Hypothalamus (tissue), 51 donors: Measurements from ENCODE around the gene IGF2BP1.
A peak's percentile ranks its signal among the peaks of the same experiment; 100 is the strongest.
"Not testable (repeated sequence)": the region's sequence is repeated elsewhere in the genome, so short reads cannot be mapped to it uniquely, and the experiment has no call there.

Experiments
- DNase-seq, 51 donors: peaks; one replicate each; lab custom pipeline; 2025; lab: John Stamatoyannopoulos, UW

IGF2BP1 gene

GRCh38 chr17:49049265-49049664, 52.1 kb downstream of the IGF2BP1 start:
- DNase-seq: no peak

GRCh38 chr17:49050611-49051010, 53.4 kb downstream of the IGF2BP1 start:
- DNase-seq: no peak

DNA sequence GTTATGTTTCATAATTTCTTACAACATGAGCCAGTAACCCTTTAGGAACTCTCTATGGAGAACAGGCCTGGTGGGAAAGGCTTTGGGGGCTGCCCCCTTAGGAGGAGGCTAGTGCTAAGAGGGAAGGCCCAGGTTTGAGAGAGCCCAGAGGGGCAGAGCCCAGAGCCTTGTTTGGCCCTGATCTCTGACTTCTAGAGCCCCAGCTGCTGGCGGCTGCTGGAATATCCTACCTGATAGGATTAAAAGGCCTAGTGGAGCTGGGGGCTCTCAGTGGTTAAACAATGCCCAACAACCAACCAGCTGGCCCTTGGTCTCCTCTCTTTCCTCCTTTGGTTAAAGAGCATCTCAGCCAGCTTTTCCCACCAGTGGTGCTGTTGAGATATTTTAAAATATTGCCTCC, 54.1 kb downstream of the IGF2BP1 start:
- no peak for DNase-seq

GRCh38 chr17:49053171-49053829, 56.1 kb downstream of the IGF2BP1 start:
- DNase-seq: no peak

DNA sequence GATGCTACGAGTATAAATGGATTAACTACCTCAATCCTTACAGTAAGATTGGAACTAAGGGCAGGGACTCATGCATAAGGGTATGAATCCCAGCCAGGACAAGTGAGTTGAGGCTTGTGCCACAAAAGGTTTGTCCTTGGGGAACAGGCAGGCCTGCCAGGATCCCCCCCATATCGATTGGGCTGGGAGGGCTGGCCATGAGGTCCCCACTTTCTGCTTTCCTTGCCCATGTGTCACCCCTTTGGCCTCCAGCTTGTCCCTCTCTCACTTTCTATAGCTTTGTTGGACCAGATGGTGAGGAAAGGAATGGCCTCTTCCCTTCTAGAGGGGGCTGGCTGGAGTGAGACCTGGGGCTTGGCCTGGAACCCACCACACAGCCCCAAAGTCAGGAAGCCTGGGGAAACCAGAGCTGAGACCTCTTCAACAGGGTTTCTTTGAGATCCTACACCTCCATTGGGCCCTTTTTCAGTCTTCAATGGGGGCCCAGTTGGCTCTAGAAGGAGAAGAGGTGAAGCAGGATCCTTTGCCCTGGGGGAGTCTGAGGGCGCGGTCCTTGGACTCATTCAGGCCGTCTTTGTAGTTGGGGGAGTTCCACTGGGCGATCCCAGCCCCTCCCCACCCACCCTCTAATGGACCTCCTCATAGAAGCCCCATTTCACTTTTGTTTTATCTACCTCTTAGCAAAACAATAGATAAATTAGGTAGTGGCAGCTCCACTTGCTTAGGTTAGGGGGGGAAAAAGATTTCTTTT, 57.3 kb downstream of the IGF2BP1 start:
- no peak for DNase-seq

GRCh38 chr17:49055181-49055927, 58.2 kb downstream of the IGF2BP1 start:
- DNase-seq: no peak

DNA sequence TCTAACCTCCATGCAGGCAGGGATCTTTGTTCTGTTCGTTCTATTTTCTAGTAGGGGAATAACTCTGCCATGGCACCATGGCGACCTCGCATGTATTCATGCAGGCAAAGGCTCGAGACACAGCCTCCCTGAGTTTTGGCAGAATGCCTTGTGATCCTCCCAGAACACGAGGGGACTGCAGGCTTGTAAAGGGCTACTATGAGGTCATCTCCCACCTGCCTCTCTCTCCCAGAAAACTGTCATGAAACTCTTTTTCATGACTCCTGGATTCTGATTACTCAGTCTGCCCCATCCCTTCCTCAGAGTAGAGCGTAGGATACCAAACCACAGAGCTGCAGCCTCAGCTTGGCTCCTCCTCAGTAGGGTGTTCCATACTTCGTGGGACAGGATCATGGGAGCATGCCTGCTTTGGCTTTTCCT, 64.3 kb downstream of the IGF2BP1 start:
- no peak for DNase-seq

DNA sequence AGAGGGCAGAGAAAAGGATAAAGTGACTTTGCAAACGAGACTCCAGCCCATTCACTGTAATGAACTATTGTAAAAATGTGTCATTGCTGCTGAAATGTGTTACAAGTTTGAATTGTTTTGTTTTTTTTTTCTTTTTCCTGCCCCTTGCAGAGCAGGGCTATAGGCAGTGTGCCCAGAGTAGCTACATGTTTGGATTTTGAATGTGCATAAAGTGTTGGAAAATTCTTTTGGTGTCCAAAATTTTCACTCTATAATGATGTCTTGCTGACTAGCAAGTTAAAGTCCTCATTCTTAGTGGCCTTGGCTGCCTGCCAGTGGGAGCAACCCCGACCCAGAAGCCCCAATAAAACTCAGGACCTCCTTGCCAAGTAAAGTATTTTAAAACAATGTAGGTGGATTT, 66.5 kb downstream of the IGF2BP1 start:
- DNase-seq: peak in 31 of 51 donors; percentile 1 to 68 (median 38)

DNA sequence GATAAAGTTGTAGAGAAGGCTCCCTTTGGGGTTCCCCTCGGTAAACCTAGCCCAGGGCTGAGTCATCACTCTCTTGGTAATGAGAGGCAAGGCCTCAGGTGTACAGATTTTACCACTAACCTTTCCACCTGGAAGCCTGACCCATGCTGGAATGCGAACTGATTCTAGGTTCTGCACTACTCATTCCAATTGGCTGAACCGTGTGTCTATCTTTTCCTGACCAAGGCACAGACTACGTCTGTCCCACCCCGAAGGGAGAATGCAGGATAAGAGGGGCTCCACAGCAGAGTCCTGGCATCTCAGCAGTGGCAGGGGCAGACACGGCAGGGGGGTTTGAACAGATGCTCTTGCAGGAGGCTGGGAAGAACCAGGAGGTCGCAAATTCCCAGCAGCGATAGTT, 70.0 kb downstream of the IGF2BP1 start:
- DNase-seq: no peak

DNA sequence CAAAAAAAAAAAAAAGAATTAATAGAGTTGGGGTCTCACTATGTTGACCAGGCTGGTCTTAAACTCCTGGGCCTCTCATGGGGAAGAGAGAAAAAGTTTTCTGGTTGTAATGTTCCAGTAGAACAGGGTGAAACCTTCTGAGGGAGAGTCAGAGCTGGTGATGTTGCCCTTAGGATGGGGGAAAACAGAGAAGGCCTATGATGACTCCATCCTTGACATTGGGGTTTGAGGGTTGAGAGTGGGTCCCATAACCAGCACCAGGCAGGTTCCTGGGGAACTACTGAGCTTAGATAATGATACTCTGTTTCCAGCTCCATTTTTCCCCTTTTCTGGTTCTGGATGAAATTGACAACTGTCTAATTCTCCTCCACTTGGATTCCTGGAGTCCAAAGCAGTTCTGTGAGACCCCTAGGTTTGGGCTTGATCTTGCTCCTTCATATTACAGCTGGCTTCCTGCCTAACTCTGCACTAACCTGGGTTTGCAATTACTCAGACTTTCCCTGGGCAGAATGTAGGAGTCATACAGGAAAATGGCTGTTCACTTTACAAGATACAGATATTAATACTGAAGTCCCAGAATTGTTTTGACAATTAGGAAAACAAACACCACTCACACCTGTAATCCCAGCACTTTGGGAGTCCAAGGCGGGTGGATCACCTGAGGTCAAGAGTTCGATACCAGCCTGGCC, 72.5 kb downstream of the IGF2BP1 start:
- DNase-seq: no peak

- no peak for DNase-seq
Measured at GRCh38 chr17:49071106-49071505, 73.9 kb downstream of the IGF2BP1 start.

- no peak for DNase-seq
Measured at GRCh38 chr17:49074851-49075540, 77.8 kb downstream of the IGF2BP1 start.

- DNase-seq: no peak
Measured at GRCh38 chr17:49076573-49077384, 79.6 kb downstream of the IGF2BP1 start.

DNA sequence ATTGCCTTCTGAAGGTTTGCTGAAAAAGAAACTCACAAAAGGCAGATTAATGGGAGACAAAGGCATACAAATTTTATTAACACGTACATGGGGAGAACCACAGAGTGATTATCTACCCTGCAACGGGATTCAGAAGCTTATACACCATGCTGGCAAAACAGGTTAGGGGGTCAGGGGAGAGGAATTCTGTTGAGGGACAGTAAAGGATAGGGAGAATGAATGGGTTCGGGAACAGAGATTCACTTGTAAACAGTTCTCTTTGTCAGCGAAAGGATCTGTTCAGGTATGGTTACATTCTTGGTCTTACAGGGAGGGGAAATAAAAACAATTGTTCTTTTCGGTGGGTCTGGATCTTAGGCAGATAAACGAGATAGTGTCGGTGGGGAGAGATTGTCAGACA, 81.1 kb downstream of the IGF2BP1 start:
- DNase-seq: no peak

DNA sequence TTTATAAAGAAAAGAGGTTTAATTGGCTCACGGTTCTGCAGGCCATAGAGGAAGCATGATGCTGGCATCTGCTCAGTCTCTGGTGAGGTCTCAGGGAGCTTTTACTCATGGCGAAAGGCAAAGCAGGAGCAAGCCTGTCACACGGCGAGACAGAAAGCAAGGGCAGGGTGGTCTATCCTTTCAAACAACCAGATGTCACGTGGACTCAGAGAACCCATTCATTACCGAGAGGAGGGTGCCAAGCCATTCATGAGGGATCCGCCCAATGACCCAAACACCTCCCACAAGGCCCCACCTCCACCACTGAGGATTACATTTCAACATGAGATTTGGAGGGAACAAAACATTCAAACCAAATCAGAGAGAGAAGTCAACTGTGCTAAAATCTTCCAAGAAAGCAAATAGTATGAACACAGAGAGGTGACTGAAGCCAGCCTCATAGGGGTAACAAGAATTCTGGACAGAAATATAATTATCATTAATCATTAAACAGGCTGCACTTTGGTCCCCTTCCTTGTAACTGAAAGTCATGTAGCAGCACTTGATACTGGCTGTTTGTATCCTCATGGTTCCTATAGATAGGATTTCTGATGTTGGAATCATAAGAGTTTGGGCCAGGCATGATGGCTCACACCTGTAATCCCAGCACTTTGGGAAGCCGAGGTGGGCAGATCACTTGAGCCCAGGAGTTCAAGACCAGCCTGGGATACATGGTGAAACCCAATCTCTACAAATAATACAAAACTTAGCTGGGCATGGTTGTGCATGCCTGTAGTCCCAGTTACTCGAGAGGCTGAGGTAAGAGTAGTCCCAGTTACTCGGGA, 82.9 kb downstream of the IGF2BP1 start:
- no peak for DNase-seq

DNA sequence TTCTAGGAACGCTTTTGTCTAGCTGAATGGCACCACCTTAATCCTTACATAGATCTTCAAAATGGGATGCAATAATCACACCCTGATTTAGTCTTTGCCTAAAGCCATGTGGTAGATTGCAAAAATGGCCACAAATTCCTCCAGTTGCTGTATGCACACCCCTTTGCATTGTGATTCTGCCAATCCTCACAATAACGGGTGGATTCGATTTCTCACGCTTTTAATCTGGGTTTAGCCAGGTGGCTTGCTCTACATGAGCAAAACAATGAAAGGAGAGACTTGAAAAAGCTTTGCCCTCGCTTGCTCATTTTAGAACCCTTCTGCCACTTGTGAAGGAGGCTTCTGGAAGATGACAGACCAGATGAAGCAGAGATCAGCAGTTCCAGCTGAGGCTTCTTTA, 85.0 kb downstream of the IGF2BP1 start:
- no peak for DNase-seq

GRCh38 chr17:49085046-49085445, 87.9 kb downstream of the IGF2BP1 start:
- DNase-seq: not testable (repeated sequence)

DNA sequence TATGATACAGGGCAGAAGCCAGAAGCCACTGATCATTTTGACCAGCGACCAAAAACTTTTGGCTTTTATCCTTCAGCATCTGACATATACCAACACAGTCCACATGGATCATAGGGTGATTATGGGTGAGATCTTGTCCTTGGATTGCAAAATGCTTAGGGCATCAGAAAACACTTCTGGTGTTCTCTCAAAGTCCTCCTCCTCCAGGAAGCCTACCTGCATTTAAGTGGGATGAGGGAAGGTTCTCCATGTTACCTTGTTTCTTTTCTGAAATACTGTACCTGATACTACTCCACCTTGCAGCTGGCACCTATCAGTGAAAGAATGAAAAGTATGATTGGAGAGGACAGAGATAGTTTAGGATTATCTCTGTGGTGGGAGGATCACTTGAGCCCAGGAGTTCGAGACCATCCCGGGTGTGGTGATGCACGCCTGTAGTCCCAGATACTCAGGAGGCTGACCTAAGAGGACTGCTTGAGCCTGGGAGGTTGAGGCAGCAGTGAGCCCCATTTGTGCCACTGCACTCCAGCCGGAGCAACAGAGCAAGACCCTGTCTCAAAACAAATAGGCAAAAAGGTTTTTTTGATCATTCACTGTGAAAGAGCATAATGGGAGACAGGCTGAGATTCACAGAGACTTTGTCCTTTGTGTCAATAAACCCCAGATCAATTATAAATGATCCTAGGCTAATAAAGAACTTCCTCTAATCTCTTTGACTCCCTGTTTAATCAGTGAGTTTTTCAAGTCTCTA, 88.6 kb downstream of the IGF2BP1 start:
- DNase-seq: no peak
